SHP77 treated with DMSO at 0.1 percent for 48 hours (cell line): ENCODE measurements around the gene UQCRQ.
"Not testable (repeated sequence)": the region's sequence is repeated elsewhere in the genome, so short reads cannot be mapped to it uniquely, and the experiment has no call there.

ENCODE experiments used
- DNase-seq: peaks from one replicate; lab custom pipeline; 2025; lab: John Stamatoyannopoulos, UW

UQCRQ gene

GRCh38 chr5:132834057-132834456 lies 32.4 kb upstream of the UQCRQ start:
- no peak for DNase-seq

GRCh38 chr5:132836852-132837251 lies 29.6 kb upstream of the UQCRQ start:
- DNase-seq = no peak

GRCh38 chr5:132837868-132838267 lies 28.6 kb upstream of the UQCRQ start:
- DNase-seq = no peak

GRCh38 chr5:132838516-132839282 lies 27.7 kb upstream of the UQCRQ start:
- no peak for DNase-seq

GRCh38 chr5:132839426-132840301 lies 26.8 kb upstream of the UQCRQ start:
- DNase-seq = no peak

GRCh38 chr5:132840313-132840712 lies 26.1 kb upstream of the UQCRQ start:
- no peak for DNase-seq

- DNase-seq = no peak
Measured at GRCh38 chr5:132840896-132841295, 25.5 kb upstream of the UQCRQ start.

GRCh38 chr5:132841305-132841704 lies 25.1 kb upstream of the UQCRQ start:
- no peak for DNase-seq

- DNase-seq = no peak
Measured at GRCh38 chr5:132848270-132848669, 18.2 kb upstream of the UQCRQ start.

GRCh38 chr5:132849347-132849746 lies 17.1 kb upstream of the UQCRQ start:
- no peak for DNase-seq

GRCh38 chr5:132850066-132850465 lies 16.4 kb upstream of the UQCRQ start:
- DNase-seq = no peak

- no peak for DNase-seq
Measured at GRCh38 chr5:132853323-132853722, 13.1 kb upstream of the UQCRQ start.

- DNase-seq = no peak
Measured at GRCh38 chr5:132853790-132854189, 12.7 kb upstream of the UQCRQ start.

- no peak for DNase-seq
Measured at GRCh38 chr5:132854301-132854700, 12.1 kb upstream of the UQCRQ start.

GRCh38 chr5:132854992-132855391 lies 11.4 kb upstream of the UQCRQ start:
- DNase-seq = not testable (repeated sequence)

GRCh38 chr5:132856011-132856410 lies 10.4 kb upstream of the UQCRQ start:
- DNase-seq = no peak

GRCh38 chr5:132859889-132860437 lies 6.5 kb upstream of the UQCRQ start:
- DNase-seq = no peak

- DNase-seq = no peak
Measured at GRCh38 chr5:132860742-132861141, 5.7 kb upstream of the UQCRQ start.

GRCh38 chr5:132865668-132866341 lies 637 bp upstream of the UQCRQ start:
- DNase-seq = no peak

- DNase-seq = no peak
Measured at GRCh38 chr5:132867046-132867451, 607 bp downstream of the UQCRQ start.

GRCh38 chr5:132868754-132869153 lies 2.3 kb downstream of the UQCRQ start:
- no peak for DNase-seq

GRCh38 chr5:132870801-132871200 lies 4.4 kb downstream of the UQCRQ start:
- DNase-seq = no peak
